Measurements from ENCODE around the gene FGFBP3.

The FGFBP3 gene

DNA sequence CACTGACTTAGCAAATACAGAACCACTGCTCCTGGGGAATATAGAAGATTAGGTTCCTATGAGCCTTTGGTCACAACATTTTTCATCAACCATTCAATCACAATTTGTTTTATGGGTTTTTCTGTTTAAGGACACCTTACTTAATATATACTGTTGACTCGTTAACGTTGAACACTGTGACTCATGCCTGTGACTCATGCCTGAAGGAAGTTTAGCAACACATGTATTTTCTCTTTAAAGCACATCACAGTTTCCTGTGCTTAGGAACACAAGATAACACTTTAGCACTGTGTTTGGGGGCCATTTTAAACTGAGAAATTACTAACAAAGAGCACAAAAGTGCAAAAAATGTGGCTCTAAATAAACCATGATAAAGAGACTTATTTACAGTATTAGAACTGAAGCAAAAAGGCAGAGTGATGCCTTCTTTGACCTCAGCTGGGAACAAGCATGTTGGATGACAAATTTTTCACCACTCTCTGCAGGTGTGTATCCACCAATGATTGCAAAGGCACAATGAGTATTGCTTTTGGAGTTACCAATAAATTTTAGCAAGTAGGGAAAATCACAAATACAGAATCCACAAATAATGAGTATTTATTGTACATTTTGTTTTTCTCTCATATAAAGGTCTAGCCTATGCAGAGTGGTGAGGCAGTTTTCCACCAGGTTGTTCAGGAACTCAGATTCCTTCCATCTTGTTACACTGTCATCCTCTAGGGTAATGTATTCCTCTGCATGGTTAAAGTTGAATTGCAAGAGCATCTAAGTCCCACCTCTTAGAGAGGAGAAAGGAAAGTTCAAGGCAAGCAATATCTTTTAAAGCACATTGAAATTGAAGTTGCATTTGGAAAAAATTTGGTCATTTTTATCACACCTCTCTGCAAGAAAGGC is 7.3 kb downstream of the FGFBP3 start:
- DNase-seq: peak in 3 of 5 experiments; percentile 21 to 86 (median 31)

GRCh38 chr10:91897421-91897820 is 11.9 kb downstream of the FGFBP3 start:
- no peak for DNase-seq

GRCh38 chr10:91896212-91896756 is 13.0 kb downstream of the FGFBP3 start:
- no peak for DNase-seq

DNA sequence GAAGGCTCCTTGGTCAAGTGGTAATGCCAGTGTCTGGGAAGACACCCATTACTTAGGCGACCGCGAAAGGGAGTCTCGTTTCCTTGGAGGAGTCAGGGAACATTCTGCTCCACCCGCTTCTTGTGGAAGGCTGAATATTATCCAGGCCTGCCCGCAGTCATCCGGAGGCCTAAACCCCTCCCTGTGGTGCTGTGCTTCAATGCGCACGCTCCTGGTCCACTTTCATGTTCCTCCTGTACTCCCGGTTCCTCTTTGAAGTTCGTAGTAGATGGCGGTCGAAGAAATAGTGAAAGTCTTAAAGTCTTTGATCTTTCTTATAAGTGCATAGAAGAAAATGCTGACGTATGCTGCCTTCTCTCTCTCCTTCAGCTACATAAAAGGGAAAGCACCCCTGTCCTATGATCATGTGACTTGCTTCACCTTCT is 15.0 kb downstream of the FGFBP3 start:
- peak in 1 of 5 experiments; percentile 25 for DNase-seq

GRCh38 chr10:91893051-91893450 is 16.2 kb downstream of the FGFBP3 start:
- no peak for DNase-seq

DNA sequence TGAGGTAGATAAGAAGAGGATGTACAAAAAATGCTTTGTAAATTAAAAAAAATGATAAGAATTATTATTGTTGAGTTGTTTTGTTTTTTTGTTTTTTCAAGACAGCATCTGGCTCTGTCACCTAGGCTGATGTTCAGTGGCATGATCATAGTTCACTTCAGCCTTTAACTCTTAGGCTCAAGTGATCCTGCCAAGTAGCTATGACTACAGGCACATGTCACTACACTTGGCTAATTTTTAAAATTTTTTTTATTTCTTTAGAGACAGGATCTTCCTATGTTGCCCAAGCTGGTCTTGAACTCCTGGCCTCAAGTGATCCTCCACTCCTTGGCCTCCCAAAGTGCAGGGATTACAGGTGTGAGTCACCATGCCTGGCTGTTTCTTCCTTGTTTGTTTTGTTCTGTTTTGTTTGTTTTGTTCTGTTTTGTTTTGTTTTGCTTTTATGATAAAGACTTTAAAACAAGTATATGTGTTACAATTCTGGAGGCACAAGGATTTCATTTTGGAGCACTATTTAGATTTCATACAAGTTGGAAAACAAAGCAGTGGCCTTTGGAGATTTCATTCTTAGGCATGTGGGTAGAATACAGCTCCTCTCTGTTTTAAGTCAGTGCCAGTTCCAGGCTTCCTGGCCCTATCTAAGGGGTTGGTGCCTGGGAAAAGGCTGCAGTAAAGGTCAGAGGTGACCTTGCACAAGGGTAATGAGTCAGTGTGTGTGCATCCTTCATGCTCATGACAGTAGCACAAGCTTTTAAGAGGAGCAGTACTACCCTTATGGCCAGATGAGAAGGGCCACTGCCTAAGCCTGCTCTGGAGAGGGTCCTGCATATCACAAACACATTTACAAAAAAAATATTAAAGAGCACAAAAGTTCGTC is 17.9 kb downstream of the FGFBP3 start:
- no peak for DNase-seq

DNA sequence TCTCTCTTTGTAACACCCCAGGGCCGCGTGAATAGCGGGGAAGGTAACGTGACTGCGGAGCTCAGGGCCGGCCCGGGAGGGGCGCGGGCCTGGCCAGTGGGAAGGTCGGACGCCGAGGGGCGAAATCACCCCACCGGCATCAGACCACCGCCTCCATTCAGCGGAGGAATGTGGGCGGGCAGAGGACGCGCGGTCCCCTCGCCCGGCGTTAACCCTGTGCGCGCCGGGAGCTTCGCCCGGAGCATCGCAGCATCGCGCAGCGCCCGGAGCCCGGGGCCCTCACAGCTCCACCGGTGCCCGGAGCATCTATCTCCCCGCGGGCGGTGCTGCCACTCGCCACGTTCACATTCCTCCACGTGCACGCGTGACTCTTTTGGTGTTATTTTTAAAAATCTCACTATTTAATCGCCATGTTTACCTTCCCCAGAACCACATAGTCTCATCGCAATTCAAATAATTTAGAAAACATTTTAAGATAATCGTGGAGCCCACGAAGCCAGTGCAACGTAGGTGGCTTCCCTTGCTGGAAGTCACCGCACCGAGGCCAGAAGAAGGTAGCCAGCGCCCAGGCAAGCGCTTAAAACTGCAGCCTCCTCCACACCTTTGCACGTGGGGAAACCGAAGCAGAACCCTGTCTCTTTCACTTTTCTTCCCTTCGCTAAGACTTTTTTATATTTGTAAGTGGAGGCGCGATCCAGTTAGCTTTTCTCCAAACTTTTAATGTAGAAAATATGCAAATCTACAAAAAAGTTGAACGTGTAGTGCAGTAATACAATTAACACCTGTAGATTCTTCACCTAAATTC is 21.8 kb downstream of the FGFBP3 start:
- DNase-seq: peak in 1 of 5 experiments; percentile 22

- no peak for DNase-seq
These were observed 22.4 kb downstream of the FGFBP3 start for GRCh38 chr10:91886954-91887271.

DNA sequence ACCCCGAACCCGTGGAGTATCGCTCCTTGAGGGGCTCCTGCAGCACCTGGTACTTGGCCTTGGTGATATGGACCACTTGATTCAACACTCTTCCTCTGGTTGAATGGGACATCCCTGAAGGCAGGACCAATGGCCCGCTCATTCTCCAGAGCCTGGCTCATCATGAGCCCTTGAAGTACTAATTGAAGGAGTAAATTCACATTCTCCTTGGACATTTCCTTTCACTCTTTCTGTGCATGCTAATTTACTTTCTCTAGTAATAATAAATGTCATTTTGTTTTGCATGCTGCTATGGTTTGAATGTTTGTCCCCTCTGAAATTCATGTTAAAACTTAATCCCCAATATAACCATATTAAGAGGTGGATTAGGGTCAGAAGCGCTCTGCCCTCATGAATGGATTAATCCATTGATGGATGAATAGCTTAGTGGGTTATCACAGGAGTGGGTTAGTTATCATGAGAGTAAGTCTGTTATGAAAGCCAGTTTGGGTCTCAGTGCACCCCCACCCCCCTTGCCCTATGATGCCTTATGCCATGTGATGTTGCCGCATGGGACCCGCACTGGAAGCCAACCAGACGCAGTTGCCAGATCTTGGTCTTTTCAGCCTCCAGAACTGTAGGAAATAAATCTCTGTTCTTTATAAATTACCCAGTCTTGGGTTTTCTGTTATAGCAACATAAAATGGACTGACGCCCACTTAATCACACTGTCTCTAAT is 23.8 kb downstream of the FGFBP3 start:
- no peak for DNase-seq

GRCh38 chr10:91884536-91884935 is 24.8 kb downstream of the FGFBP3 start:
- DNase-seq: no peak

- DNase-seq: no peak
These were observed 25.5 kb downstream of the FGFBP3 start for GRCh38 chr10:91883549-91884444.

DNA sequence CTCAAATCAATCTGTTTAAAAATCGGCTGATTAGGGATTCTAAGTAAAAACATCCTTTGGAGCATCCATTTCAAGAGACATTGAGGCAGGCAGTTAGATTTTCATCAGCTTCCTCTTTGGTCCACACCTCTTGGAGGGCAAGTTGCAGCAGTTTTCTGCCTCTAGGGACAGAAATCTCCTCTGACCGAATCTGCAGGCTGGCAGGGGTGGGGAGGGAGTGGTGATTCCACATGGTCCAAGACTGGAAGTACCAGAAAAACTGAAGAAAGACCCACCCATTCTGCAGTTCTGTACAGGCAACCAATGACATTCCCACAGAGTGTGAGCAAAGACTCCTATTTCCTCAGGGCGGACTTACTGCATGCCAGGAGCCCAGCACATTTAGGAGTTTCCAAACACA is 29.0 kb downstream of the FGFBP3 start:
- no peak for DNase-seq

- DNase-seq: no peak
These were observed 29.6 kb downstream of the FGFBP3 start for GRCh38 chr10:91879515-91880170.

- DNase-seq: no peak
These were observed 33.5 kb downstream of the FGFBP3 start for GRCh38 chr10:91875779-91876178.

GRCh38 chr10:91875156-91875555 is 34.1 kb downstream of the FGFBP3 start:
- DNase-seq: no peak

DNA sequence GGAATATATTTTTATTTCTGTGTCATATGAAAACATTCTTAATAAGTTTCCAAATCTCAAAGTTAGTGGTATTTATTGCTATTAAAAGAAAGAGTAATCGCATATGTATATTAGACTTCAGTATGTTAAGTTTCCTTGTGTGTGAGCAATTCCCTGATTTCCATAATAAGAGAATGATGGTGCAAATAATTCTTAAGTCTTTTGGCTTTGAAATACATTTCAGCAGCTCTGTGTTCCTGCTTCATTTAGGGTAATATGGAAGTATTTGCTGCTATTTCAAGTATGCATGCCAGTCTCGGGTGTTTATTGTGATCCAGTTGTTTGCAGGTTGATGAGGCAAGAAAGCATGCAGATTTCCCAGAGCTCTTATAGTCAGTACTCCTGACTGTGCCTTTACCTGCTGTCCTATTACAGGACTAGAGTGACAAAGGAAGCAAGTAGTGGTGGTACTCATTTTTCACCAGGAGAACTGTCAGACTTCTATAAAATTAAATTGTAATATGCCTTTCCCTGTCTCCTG is 43.7 kb downstream of the FGFBP3 start:
- DNase-seq: no peak

DNA sequence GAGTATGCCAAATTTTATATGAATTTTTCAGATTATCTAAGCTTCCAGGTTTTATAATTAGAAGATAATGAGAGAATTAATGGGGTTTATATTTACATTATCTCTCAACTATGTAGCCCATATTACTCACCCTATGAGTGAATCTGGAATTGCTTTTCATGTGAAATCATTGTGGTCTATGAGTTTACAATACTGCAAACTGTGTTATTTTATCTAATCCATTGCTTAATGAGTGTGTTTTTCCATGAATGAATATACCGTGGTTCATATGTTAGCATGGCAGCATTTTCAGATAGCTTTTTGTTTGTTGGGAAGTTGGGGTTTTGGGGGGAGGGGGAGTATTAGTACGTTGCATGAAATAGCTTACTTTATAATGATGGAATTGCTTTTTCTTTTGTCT is 44.5 kb downstream of the FGFBP3 start:
- DNase-seq: peak in 1 of 5 experiments; percentile 7

DNA sequence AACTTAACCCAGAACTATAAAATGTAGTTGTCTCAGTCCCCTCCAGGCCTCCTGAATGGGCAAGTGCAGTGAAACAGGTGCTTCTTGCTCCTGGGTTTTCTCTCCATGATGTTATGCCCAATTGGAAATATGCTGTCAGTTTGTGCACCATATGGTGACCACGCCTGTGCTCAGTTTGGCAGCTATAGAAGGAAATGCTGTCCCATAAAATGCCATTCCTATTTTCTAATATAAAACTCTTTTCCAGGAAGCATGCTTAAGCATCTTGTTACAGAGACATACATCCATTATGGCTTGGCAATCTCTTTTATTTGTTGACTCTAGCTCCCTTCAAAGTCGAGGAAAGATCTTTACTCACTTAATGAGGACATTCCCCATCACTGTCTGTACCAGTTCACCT is 45.2 kb downstream of the FGFBP3 start:
- no peak for DNase-seq

- no peak for DNase-seq
These were observed 48.4 kb downstream of the FGFBP3 start for GRCh38 chr10:91860885-91861284.

DNA sequence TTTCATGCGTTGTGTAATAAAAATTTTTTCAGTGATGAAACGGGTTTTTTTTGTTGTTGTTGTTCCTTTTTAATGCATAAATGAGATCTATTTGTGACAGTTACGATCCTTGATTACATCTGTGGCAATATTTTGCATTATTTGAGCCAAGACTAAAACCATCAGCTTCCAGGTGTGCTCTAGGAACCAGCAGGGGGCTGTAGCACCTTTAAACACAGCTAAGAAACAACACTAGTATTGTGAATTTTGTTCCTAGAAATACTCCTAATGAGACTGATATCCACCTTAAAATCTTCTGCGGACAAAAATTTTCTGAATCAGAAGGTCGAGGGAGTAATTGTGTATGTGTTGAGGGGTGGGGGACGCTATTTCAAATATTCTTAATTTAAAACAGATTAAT is 52.6 kb downstream of the FGFBP3 start:
- peak in 1 of 5 experiments; percentile 4 for DNase-seq
